Measurements from ENCODE around the gene LAMA2.

Gene LAMA2

GRCh38 chr6:129501740-129502660, 619.1 kb downstream of the LAMA2 start:
- DNase-seq: peak in 1 of 2 experiments; percentile 77

DNA sequence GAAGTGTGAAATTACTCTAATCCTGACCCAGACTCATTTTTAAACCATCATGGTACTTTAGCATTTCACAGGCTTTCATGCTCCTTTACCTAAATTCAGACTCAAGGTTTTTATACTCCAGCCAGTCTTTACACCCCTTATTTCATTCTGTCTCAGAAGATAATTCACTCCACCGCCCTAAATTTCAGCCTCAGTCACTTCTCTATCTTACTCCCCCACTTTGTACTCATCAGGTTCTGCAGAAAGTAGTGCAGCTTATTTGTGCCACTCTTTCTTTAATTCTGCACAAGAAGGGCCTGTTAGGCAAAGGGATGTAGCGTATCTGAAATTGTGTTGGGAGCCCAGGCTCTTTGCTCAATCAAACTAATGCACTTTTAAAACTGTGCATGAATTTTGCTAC, 621.5 kb downstream of the LAMA2 start:
- DNase-seq: no peak

GRCh38 chr6:129507059-129507807, 624.3 kb downstream of the LAMA2 start:
- no peak for DNase-seq

DNA sequence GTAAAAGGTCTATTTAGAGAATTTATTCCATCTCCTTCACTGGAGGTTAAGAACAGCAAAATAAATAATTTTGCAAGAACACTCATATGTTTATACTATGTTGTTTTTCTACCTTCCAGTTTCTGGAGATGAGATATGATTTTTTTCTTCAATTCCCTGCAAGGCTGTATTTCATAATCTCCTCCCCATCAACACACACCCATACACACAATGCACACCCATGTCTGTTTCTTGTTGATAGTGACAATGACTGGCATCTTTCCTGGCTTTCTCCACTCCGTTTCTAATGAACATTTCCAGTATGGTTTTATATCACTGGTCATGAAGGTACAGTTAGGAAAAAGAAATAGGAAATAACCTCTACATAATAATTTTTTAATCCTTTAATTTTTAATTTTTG, 624.9 kb downstream of the LAMA2 start:
- no peak for DNase-seq

GRCh38 chr6:129508477-129509145, 625.7 kb downstream of the LAMA2 start:
- no peak for DNase-seq

DNA sequence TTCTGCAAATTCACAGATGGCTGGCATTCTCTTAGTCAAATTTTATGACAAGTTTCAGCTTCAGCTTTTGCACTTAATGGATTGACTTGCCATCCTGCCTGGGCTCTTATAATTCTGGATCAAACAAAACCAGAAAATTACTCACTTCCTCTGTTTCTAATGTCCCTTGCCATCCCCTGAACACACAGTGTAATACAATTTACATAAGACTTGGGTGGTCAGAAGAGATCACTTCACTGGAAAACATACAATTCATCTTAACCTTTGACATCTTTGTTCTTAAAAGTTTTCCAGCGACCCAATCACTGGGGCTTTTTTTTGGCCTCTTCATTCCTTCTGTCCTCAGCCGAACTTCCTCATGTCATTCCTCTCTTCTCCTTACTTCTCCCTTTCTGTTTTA, 628.0 kb downstream of the LAMA2 start:
- no peak for DNase-seq

GRCh38 chr6:129513471-129513870, 630.5 kb downstream of the LAMA2 start:
- DNase-seq: no peak

DNA sequence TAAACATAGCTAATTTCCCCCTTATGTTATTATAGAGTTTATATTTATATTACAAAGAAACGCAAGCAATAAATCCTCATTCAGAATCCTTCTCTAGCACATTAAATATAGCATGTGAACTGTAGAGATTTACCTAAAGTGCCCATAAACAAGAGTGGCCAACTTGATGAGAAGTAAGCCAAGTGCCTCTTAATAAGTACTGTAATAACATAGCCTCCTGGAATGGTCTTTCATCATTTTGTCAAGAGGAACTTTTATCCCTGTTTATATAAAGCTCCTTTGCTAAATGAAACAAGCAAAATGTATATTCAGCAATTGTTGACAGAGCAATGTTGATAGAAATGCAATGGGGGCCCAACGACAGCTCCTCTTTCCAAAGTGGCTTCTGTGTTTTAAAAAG, 632.1 kb downstream of the LAMA2 start:
- no peak for DNase-seq

GRCh38 chr6:129516005-129516404, 633.1 kb downstream of the LAMA2 start:
- no peak for DNase-seq

DNA sequence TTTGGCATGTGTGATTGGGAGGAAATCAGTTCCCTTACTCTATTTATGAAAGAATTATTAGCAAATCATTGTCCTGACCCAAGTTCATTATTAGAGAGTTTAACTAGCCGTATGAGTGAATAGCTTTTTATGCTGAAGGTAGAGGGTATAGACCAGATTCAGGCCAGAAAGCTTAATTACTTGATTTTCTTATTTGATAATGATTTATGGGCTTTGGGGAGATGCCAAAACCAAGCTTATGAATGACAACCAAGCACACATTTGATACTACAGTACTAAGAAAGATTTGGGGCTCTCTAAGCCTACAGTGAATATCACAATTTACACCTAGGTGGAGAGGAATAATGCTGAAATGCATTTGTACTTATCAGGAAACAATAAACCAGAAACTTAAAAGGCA, 633.8 kb downstream of the LAMA2 start:
- DNase-seq: no peak

DNA sequence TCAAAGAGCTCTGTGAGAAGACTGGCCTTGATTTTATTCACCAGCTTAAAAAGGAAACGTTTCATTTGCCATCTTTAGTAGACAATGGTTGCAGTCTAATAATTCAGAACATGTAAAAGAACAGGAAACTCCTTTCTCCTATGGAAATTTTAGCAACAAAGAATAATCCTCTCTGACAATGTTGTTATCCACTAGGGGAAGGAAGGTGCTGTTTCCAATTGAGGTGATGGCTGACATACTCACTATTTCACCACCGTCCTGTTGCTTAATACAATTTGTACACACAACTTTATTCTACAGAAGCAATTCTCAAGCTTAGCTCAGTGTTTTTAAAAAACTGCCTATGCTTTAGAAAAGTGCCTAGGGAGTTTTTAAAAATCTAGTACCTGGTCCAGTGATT, 634.4 kb downstream of the LAMA2 start:
- no peak for DNase-seq

GRCh38 chr6:129519750-129520149, 636.8 kb downstream of the LAMA2 start:
- DNase-seq: no peak

DNA sequence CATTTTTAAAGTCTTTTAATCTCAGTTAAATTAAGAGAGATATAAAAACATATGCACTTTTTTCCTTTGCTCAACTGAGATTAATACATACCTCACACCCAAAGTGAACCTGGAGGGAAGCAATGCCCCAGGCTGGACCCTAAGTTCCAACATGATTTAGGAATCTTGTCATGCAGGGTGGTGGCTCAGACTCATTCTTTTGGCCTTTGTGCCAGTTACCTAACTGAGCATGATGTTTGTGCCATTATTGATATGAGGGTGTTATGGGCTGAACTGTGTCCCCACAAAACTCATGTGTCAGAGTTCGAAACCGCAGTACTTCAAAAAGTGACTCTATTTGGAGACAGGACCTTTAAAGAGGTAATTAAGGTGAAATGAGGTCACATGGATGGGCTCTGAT, 639.0 kb downstream of the LAMA2 start:
- no peak for DNase-seq

- DNase-seq: no peak
These were observed 640.9 kb downstream of the LAMA2 start for GRCh38 chr6:129523816-129524215.

GRCh38 chr6:129525055-129525454, 642.1 kb downstream of the LAMA2 start:
- no peak for DNase-seq

GRCh38 chr6:129534926-129535325, 652.0 kb downstream of the LAMA2 start:
- peak in 1 of 2 experiments; percentile 10 for DNase-seq

DNA sequence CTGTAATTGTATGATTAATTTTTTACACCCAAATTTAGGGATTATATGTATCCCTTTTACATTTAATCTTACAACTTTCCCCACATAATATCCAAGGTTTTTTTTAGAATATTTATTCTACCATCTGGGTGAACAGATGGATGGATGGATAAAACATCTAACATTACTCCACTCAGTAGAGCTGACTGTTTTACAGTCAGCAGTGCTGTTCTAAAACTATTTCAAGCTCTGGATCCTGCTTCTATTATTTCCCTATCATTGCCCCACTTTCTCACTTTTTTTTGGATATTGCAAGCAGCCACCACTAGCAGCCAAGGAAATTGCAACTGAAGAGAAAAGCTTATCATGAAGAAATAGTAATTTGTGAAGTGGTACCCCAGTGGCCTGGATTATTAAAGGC, 653.3 kb downstream of the LAMA2 start:
- peak; percentile 82 to 95 for DNase-seq

GRCh38 chr6:129539032-129539431, 656.1 kb downstream of the LAMA2 start:
- peak; percentile 17 to 51 for DNase-seq

DNA sequence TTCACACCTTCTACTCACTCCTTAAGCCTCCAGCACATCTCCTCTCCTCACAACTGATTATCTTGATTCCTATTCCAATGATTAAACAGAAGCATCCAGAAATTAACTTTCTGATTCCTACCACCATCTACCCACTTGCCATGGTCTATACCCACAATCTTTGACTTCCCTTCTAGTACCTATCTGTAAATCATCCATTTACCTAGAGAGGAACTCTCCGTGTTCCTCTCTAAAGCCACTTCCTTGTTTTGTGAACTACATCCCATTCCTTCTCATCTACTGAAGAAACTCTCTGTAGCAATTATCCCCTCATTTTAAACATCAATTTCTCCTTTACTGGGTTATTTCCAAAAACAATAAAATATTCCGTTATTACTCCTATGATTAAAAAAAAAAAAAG, 659.8 kb downstream of the LAMA2 start:
- DNase-seq: no peak

- no peak for DNase-seq
These were observed 661.0 kb downstream of the LAMA2 start for GRCh38 chr6:129543981-129544380.

DNA sequence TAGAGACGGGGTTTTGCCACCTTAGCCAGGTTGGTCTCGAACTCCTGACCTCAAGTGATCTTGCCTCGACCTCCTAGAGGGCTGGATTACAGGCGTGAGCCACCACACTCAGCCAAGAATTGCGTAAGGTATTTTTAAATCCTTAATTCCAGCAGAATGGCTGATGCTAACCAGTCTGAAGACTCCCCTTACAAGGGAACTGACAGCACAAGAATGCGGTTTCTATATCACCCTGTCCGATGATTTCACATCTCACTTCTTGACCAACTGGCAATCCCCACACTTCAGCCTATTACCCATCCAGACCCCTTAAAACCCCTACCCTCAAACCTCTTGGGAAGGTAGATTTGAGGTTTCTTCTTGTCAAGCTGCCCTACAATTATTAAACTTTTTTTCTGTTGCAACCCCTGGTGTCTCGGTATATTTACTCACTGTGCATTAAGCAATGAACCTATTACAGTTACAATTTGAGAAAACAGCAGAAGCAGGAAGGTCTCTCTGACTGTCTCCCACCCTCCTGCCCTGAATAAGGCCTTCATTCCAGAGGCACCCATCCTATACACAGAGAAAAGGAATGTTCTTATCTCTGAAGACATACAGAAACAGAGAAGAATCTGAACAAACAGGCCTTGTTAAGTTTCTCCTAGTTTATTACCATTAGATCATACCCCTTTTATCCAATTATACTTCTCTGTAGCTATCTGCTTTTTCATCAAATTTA, 662.1 kb downstream of the LAMA2 start:
- DNase-seq: no peak

DNA sequence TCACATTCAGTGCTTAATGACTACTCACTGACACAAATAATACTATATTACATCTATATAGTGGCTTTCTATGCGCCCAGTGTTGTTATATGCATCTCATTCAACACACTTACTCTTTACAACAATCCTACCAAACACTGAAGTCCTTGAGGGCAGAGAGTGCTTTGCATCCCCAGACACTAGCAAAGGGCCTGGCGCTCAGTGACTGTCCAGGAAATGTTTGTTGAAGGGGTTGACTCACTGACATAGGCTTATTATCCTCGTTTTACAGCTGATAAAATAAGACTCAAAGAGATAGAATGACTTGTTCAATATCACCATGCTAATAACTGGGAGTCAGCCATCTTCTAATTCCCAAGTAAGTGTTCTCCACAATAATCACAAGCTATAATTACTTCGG, 663.8 kb downstream of the LAMA2 start:
- no peak for DNase-seq

DNA sequence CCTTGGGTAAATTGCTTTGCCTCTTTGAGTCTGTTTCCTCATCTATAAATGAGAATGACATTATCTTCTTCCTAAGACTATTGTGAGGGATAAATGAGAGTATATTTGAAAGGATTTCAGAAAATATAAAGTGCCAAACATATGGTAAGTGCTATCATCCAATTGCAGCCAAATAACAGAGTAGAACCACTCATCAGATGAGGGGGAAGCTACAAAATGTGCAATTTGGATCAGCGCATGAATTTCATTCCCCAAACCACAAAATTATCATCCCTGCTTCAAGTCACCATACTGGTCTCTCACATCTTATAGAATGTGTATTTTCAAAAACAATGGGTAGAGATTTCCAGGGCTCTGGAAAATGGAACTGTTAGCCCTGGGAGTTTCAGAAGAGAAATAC, 668.5 kb downstream of the LAMA2 start:
- no peak for DNase-seq

Measured in NCI-H524 (cell line).